ENCODE measurements around the gene NWD2. TPM values are rescaled to one million over a fixed set of nuclear protein-coding genes. Genes with fewer than 3 reads are reported as not detected.

Gene NWD2
- total and polyA plus RNA-seq, 12 donors: under 0.01 to 0.91 (median 0.04) TPM; not detected in 4

GRCh38 chr4:37421614-37422013, 177.1 kb downstream of the NWD2 start:
- DNase-seq: no peak
- Histone ChIP-seq H3K36me3 (replicated peaks in 1 of 2) (no peaks in the 10 kb centered on the region), H3K27ac (no peak overlapping the region), H3K4me3 (no peak overlapping the region), H3K9me3 (replicated peaks in 1 of 3) (no peaks in the 10 kb centered on the region), H3K4me1 (replicated peaks in 1 of 2) (no peaks in the 10 kb centered on the region), H3K27me3 (peaks cover 7% of the 10 kb centered on the region)
- 77 to 87% (median 81%) methylated on average over 4 of the region's 4 CpGs for WGBS, 4 donors
- intact Hi-C loops (cut with DNase I): no loop called here
- no peak for TF ChIP-seq CTCF (IDR thresholded peaks at IDR 0.05)
- no peak for TF ChIP-seq POLR2A (IDR thresholded peaks at IDR 0.05)

- peaks cover 7% of the 10 kb centered on the region for H3K27me3 ChIP-seq
- intact Hi-C loops (cut with DNase I): no loop called here
- no peak overlapping the region for H3K4me3 ChIP-seq
- 64 to 76% (median 71%) methylated on average over 2 of the region's 2 CpGs for WGBS, 4 donors
- H3K27ac ChIP-seq: no peak overlapping the region
- TF ChIP-seq POLR2A (IDR thresholded peaks at IDR 0.05) (no peak), CTCF (IDR thresholded peaks at IDR 0.05) (no peak)
- DNase-seq: no peak
- no peaks in the 10 kb centered on the region for H3K9me3 ChIP-seq (replicated peaks in 1 of 3)
- no peaks in the 10 kb centered on the region for H3K36me3 ChIP-seq (replicated peaks in 1 of 2)
- no peaks in the 10 kb centered on the region for H3K4me1 ChIP-seq (replicated peaks in 1 of 2)
Measured at GRCh38 chr4:37422102-37422501, 177.6 kb downstream of the NWD2 start.

GRCh38 chr4:37422638-37423037, 178.1 kb downstream of the NWD2 start:
- intact Hi-C loops (cut with DNase I): no loop called here
- H3K9me3 ChIP-seq (replicated peaks in 1 of 3): no peaks in the 10 kb centered on the region

GRCh38 chr4:37423310-37423709, 178.8 kb downstream of the NWD2 start:
- Histone ChIP-seq H3K27ac (no peak overlapping the region), H3K4me3 (no peak overlapping the region), H3K9me3 (replicated peaks in 1 of 3) (no peaks in the 10 kb centered on the region), H3K36me3 (replicated peaks in 1 of 2) (no peaks in the 10 kb centered on the region), H3K4me1 (replicated peaks in 1 of 2) (no peaks in the 10 kb centered on the region), H3K27me3 (peaks cover 7% of the 10 kb centered on the region)
- intact Hi-C loops (cut with DNase I): no loop called here
- TF ChIP-seq POLR2A (IDR thresholded peaks at IDR 0.05) (no peak), CTCF (IDR thresholded peaks at IDR 0.05) (no peak)
- no peak for DNase-seq
- 71 to 82% (median 78%) methylated on average over 5 of the region's 5 CpGs for WGBS, 4 donors

More at GRCh38 chr4:37422638-37423037, 178.1 kb downstream of the NWD2 start:
- WGBS, 4 donors: 54 to 63% (median 60%) methylated on average over 2 of the region's 2 CpGs
- Histone ChIP-seq H3K4me3 (no peak overlapping the region), H3K27ac (no peak overlapping the region), H3K4me1 (replicated peaks in 1 of 2) (no peaks in the 10 kb centered on the region), H3K27me3 (peaks cover 7% of the 10 kb centered on the region), H3K36me3 (replicated peaks in 1 of 2) (no peaks in the 10 kb centered on the region)
- no peak for TF ChIP-seq CTCF (IDR thresholded peaks at IDR 0.05)
- TF ChIP-seq POLR2A (IDR thresholded peaks at IDR 0.05): no peak
- no peak for DNase-seq

All from adrenal gland (tissue), 12 donors.